ENCODE results near the gene ARHGAP31. TPM values are rescaled to one million over a fixed set of nuclear protein-coding genes. Genes with fewer than 3 reads are reported as not detected.

Gene ARHGAP31
- total RNA-seq, 1 donor from 2014 or later, result 114 TPM

- TF ChIP-seq CTCF (IDR thresholded peaks at IDR 0.05; ENCODE audit: unreplicated experiment), result no peak
- Mint-ChIP-seq H3K4me1 (ENCODE audit: unreplicated experiment) (peaks cover 68% of the 10 kb centered on the region), H3K27me3 (ENCODE audit: unreplicated experiment) (peaks cover 11% of the 10 kb centered on the region), H3K36me3 (ENCODE audit: low read depth, unreplicated experiment) (peaks cover 23% of the 10 kb centered on the region), H3K27ac (ENCODE audit: unreplicated experiment) (peak overlapping the region; percentile 49), H3K9me3 (ENCODE audit: unreplicated experiment) (no peaks in the 10 kb centered on the region), H3K4me3 (ENCODE audit: unreplicated experiment) (peak overlapping the region; percentile 81)
- no peak for DNase-seq (ENCODE audit: low spot score)
Observed at GRCh38 chr3:119346076-119346496, 51.9 kb downstream of the ARHGAP31 start.

GRCh38 chr3:119347036-119347435 lies 52.9 kb downstream of the ARHGAP31 start:
- Mint-ChIP-seq H3K27ac (ENCODE audit: unreplicated experiment) (peak overlapping the region; percentile 79), H3K4me1 (ENCODE audit: unreplicated experiment) (peaks cover 73% of the 10 kb centered on the region), H3K27me3 (ENCODE audit: unreplicated experiment) (peaks cover 11% of the 10 kb centered on the region), H3K9me3 (ENCODE audit: unreplicated experiment) (no peaks in the 10 kb centered on the region), H3K4me3 (ENCODE audit: unreplicated experiment) (peak overlapping the region; percentile 42), H3K36me3 (ENCODE audit: low read depth, unreplicated experiment) (peaks cover 24% of the 10 kb centered on the region)
- no peak for TF ChIP-seq CTCF (IDR thresholded peaks at IDR 0.05; ENCODE audit: unreplicated experiment)
- DNase-seq (ENCODE audit: low spot score), result no peak

GRCh38 chr3:119349354-119350041 lies 55.3 kb downstream of the ARHGAP31 start:
- peaks cover 77% of the 10 kb centered on the region for H3K4me1 Mint-ChIP-seq (ENCODE audit: unreplicated experiment)
- H3K9me3 Mint-ChIP-seq (ENCODE audit: unreplicated experiment), result no peaks in the 10 kb centered on the region
- H3K4me3 Mint-ChIP-seq (ENCODE audit: unreplicated experiment), result peak overlapping the region; percentile 70
- peak; percentile 35 for DNase-seq (ENCODE audit: low spot score)
- no peak for TF ChIP-seq CTCF (IDR thresholded peaks at IDR 0.05; ENCODE audit: unreplicated experiment)
- H3K27me3 Mint-ChIP-seq (ENCODE audit: unreplicated experiment), result peaks cover 11% of the 10 kb centered on the region
- H3K36me3 Mint-ChIP-seq (ENCODE audit: low read depth, unreplicated experiment), result peaks cover 25% of the 10 kb centered on the region
- peak overlapping the region; percentile 98 for H3K27ac Mint-ChIP-seq (ENCODE audit: unreplicated experiment)

DNA sequence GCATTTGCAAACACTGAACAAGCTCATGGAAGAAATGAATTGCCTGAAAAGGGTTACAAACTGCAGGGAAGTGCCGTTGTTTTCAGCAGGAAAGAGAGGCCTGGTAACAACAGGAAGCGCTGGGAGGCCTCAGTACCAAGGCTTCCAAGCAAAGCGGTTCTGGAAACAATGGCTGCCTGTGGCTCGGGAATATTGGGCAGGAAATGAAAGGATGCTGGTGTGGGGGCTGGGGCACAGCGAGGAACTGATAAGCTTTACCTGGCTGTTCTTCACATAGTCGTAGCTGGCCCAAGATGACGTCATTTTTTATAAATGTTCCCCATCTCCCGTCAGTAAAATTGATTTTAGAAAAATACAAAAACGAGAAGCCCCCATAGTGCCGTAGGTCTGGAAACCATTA lies 55.9 kb downstream of the ARHGAP31 start:
- no peak for TF ChIP-seq CTCF (IDR thresholded peaks at IDR 0.05; ENCODE audit: unreplicated experiment)
- peak; percentile 67 for DNase-seq (ENCODE audit: low spot score)
- H3K36me3 Mint-ChIP-seq (ENCODE audit: low read depth, unreplicated experiment), result peaks cover 25% of the 10 kb centered on the region
- peak overlapping the region; percentile 98 for H3K27ac Mint-ChIP-seq (ENCODE audit: unreplicated experiment)
- peaks cover 11% of the 10 kb centered on the region for H3K27me3 Mint-ChIP-seq (ENCODE audit: unreplicated experiment)
- H3K4me1 Mint-ChIP-seq (ENCODE audit: unreplicated experiment), result peaks cover 73% of the 10 kb centered on the region
- H3K9me3 Mint-ChIP-seq (ENCODE audit: unreplicated experiment), result no peaks in the 10 kb centered on the region
- H3K4me3 Mint-ChIP-seq (ENCODE audit: unreplicated experiment), result peak overlapping the region; percentile 70

- H3K36me3 Mint-ChIP-seq (ENCODE audit: low read depth, unreplicated experiment), result peaks cover 21% of the 10 kb centered on the region
- TF ChIP-seq CTCF (IDR thresholded peaks at IDR 0.05; ENCODE audit: unreplicated experiment), result no peak
- peaks cover 62% of the 10 kb centered on the region for H3K4me1 Mint-ChIP-seq (ENCODE audit: unreplicated experiment)
- H3K4me3 Mint-ChIP-seq (ENCODE audit: unreplicated experiment), result no peak overlapping the region
- H3K27me3 Mint-ChIP-seq (ENCODE audit: unreplicated experiment), result peaks cover 11% of the 10 kb centered on the region
- DNase-seq (ENCODE audit: low spot score), result no peak
- H3K9me3 Mint-ChIP-seq (ENCODE audit: unreplicated experiment), result no peaks in the 10 kb centered on the region
- H3K27ac Mint-ChIP-seq (ENCODE audit: unreplicated experiment), result peak overlapping the region; percentile 98
Observed at GRCh38 chr3:119351581-119351980, 57.4 kb downstream of the ARHGAP31 start.

All from endothelial cell (in vitro differentiated cells).